Effector memory CD8-positive, alpha-beta T cell (primary cell): ENCODE data around the gene AMY1B.
"Not testable (repeated sequence)": the region's sequence is repeated elsewhere in the genome, so short reads cannot be mapped to it uniquely, and the experiment has no call there.

Experiments used
- ATAC-seq: fragments of 150-1000 bp; cut with Tn5 transposase; replicated peaks from 2 replicates; pipeline ENCODE4 v1.10.0; 2021; ENCODE audit warnings: mild to moderate bottlenecking, moderate library complexity
- DNase-seq, 3 experiments: peaks; one replicate each; pipeline ENCODE4 v3.0.0; 2021
- H3K27ac Mint-ChIP-seq, 2 donors: one replicate each; pipeline ENCODE4 v1.8.0; 2022; ENCODE audit warnings: mild to moderate bottlenecking in 2 of 2, mixed read lengths in 2 of 2, moderate library complexity in 2 of 2
- H3K27me3 Mint-ChIP-seq, 2 donors: one replicate each; pipeline ENCODE4 v1.8.0; 2022; ENCODE audit warnings: mixed read lengths in 2 of 2
- H3K36me3 Mint-ChIP-seq: one replicate; pipeline ENCODE4 v1.8.0; 2022; ENCODE audit warnings: mild to moderate bottlenecking, moderate library complexity, mixed read lengths; ENCODE audit not compliant: insufficient read depth
- H3K4me1 Mint-ChIP-seq, 2 donors: one replicate each; pipeline ENCODE4 v1.8.0; 2022; ENCODE audit warnings: low read depth in 2 of 2, mixed read lengths in 2 of 2
- H3K4me3 Mint-ChIP-seq, 2 donors: one replicate each; pipeline ENCODE4 v1.8.0; 2022; ENCODE audit warnings: mild to moderate bottlenecking in 2 of 2, mixed read lengths in 2 of 2, moderate library complexity in 2 of 2
- H3K9me3 Mint-ChIP-seq, 2 donors: one replicate each; pipeline ENCODE4 v1.8.0; 2022; ENCODE audit warnings: mixed read lengths in 2 of 2

The AMY1B gene

DNA sequence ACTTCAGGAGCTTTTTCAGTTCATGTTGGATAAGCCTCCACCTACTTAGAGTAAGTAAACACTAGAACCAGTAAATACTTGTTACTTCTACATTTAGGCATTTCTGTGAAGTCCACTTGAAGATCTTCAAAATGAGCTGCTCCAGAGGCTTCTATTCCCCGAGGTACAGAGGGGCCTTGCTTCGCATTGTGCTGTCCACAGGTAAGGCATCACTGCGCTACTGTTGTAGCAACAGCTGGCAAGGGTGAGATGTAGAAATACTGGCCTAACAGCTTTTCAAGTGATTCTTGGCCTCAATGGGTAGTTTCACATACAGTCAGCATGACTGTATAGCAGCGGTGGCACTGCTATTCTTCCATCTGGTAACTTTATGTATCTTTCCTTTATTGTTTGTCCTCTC is 45.1 kb downstream of the AMY1B start:
- H3K4me1 Mint-ChIP-seq, DNase-seq, ATAC-seq, H3K4me3 Mint-ChIP-seq, H3K36me3 Mint-ChIP-seq, H3K27me3 Mint-ChIP-seq, H3K9me3 Mint-ChIP-seq, H3K27ac Mint-ChIP-seq: not testable (repeated sequence)

GRCh38 chr1:103650305-103650704 is 45.7 kb downstream of the AMY1B start:
- not testable (repeated sequence) for H3K36me3 Mint-ChIP-seq, DNase-seq, H3K9me3 Mint-ChIP-seq, ATAC-seq, H3K27ac Mint-ChIP-seq, H3K4me1 Mint-ChIP-seq, H3K27me3 Mint-ChIP-seq, H3K4me3 Mint-ChIP-seq

DNA sequence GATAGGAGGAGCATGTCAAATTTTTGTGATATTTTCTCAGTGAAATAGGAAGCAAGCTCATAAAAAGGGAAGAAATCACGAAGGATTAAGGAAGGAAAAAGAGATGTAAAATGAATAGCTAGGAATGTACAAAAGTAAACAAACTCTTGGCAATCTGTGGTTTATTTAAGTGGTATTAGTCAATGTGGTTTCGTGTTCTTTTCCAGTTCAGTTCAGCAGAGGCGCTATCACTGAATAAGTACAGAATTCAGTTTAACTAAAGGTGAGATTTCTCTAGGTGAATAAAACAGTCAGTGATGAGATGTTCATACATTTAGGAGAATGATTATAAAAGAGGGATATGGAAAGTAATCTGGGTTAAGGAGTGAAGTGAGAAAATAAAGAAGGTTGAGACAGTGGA is 52.1 kb downstream of the AMY1B start:
- not testable (repeated sequence) for H3K27ac Mint-ChIP-seq, H3K4me1 Mint-ChIP-seq, H3K27me3 Mint-ChIP-seq, ATAC-seq, H3K4me3 Mint-ChIP-seq, H3K9me3 Mint-ChIP-seq, DNase-seq, H3K36me3 Mint-ChIP-seq

- not testable (repeated sequence) for H3K36me3 Mint-ChIP-seq, ATAC-seq, H3K27me3 Mint-ChIP-seq, H3K9me3 Mint-ChIP-seq, H3K4me1 Mint-ChIP-seq, H3K4me3 Mint-ChIP-seq, H3K27ac Mint-ChIP-seq, DNase-seq
Measured at GRCh38 chr1:103641194-103641593, 54.8 kb downstream of the AMY1B start.
